ENCODE results near the gene ESR1.
A peak's percentile ranks its signal among the peaks of the same experiment; 100 is the strongest.
"Not testable (repeated sequence)": the region's sequence is repeated elsewhere in the genome, so short reads cannot be mapped to it uniquely, and the experiment has no call there.

ESR1 gene

GRCh38 chr6:151814614-151815013 is 7.1 kb downstream of the ESR1 start:
- no peak for DNase-seq

- no peak for DNase-seq
Measured at GRCh38 chr6:151822252-151823111, 15.0 kb downstream of the ESR1 start.

- DNase-seq: no peak
Measured at GRCh38 chr6:151826517-151827142, 19.1 kb downstream of the ESR1 start.

GRCh38 chr6:151832710-151833109 is 25.2 kb downstream of the ESR1 start:
- no peak for DNase-seq

- DNase-seq: no peak
Measured at GRCh38 chr6:151835396-151835795, 27.9 kb downstream of the ESR1 start.

- DNase-seq: no peak
Measured at GRCh38 chr6:151837223-151837622, 29.7 kb downstream of the ESR1 start.

GRCh38 chr6:151842816-151843215 is 35.3 kb downstream of the ESR1 start:
- no peak for DNase-seq

GRCh38 chr6:151847064-151847463 is 39.6 kb downstream of the ESR1 start:
- DNase-seq: peak; percentile 6

DNA sequence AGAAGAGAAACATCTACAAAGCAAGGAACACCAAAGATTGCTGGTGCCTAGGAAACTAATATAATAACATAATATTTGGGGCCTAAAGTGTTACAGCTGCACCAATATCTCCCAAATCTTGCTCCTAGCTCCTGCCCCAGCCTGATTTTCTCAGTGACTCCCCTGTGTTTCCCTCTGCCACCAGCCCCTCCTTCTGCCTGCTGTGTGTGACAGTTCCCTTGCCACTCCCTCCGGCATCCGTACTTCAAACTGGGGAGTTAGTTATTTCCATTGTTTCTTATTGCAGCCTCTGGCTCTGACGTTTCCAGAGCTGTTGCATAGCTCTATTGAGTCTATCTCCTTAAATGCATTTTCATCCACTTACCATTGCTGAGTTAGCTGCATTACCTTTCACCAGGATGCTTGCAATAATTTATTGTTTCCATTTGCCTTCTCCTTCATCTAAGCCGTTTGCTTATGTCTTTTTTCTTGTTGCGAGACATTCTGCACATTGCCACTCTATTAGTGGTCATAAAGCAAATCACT is 43.1 kb downstream of the ESR1 start:
- DNase-seq: no peak

- DNase-seq: no peak
Measured at GRCh38 chr6:151858294-151858693, 50.8 kb downstream of the ESR1 start.

DNA sequence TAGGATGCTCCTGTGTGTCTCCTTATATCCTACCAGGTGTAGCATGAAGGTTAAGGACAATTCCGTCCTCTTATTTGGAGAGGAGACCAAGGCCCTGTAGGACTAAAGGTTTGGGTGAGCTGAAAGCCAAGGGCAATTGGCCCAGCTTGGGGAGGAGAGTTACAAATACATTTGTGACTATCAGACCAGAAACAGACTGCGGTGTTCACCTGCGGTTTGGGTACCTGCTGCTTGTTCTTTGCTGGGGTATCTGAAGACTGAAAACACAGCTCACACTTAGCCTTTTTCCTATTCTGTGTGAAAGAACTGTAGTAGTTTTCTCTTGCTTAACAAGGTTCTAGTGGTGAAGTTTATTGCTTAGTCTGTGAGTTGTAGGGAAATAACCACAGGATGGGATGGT is 55.0 kb downstream of the ESR1 start:
- DNase-seq: no peak

DNA sequence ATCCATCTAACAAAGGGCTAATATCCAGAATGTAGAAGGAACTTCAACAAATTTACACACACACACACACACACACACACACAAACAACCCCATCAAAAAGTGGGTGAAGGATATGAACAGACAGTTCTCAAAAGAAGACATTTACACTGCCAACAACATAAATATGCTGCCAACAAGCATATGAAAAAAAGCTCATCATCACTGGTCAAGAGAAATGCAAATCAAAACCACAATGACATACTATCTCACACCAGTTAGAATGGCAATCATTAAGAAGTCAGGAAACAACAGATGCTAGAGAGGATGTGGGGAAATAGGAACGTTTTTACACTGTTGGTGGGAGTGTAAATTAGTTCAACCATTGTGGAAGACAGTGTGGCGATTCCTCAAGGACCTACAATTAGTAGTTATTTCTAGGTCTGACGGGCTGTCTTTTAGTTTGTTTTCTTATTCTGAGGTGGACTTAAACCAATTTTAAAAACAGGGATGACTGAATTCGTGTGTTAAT is 59.9 kb downstream of the ESR1 start:
- DNase-seq: not testable (repeated sequence)

- no peak for DNase-seq
Measured at GRCh38 chr6:151869345-151869744, 61.9 kb downstream of the ESR1 start.

GRCh38 chr6:151869787-151870186 is 62.3 kb downstream of the ESR1 start:
- no peak for DNase-seq

- DNase-seq: no peak
Measured at GRCh38 chr6:151870375-151870774, 62.9 kb downstream of the ESR1 start.

DNA sequence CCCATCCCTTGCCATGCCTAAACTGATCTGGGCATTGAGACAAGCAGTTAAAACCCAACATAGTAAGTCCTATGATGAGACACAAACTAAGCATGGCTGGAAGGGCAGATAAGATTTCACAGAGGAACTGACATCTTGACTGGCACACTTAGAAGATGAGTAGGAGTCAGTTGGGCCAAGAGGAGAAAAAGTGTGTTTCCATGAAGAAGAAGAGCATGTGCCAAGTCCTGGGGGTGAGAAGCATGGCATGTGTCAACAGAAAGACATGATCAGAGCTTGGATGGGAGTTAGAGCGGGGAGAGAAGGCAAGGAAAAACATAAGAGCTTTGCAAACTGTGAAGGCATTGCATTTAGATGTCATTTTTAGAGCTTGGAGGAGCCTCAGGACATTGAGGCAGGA is 68.0 kb downstream of the ESR1 start:
- no peak for DNase-seq

- no peak for DNase-seq
Measured at GRCh38 chr6:151876122-151876521, 68.6 kb downstream of the ESR1 start.

- no peak for DNase-seq
Measured at GRCh38 chr6:151877458-151877857, 70.0 kb downstream of the ESR1 start.

DNA sequence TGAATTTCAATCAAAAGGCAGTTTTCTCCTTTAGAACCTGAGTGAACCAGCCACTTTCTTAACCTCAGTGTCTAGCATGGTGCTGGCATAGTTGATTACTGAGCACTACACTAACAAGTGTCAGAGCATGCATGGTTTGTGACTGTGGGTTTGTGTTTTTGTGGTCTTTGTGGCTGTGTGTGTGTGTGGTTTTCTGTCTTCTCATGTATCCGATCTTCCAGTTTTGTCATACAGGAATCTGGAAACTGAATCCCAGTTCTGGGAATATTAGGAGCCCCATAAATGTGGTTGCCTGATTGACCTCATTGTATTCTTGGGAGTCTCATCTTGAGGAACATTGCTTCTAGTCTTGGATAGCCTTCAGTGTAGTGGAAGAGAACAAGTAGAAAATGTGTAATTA is 73.7 kb downstream of the ESR1 start:
- DNase-seq: no peak

DNA sequence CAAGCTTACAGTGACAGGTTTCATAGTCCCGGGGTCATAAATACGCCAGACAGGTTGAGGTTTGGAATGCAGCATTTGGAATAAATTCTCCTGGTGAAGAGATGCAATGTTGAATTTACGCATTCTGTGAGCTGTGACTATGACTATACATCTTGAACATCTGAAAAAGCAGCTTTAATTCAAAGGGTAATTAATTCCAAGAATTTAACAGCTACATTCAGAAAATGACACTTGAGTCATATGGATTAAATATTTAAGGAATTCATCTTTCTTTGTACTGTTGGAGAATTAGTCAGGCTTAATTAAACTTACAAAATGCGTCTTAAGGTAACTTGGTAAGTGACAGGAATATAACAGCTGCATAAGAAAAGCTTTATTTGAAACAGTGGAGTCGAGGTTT is 74.7 kb downstream of the ESR1 start:
- no peak for DNase-seq

- no peak for DNase-seq
Measured at GRCh38 chr6:151885234-151885633, 77.8 kb downstream of the ESR1 start.

GRCh38 chr6:151891524-151891923 is 84.0 kb downstream of the ESR1 start:
- no peak for DNase-seq

DNA sequence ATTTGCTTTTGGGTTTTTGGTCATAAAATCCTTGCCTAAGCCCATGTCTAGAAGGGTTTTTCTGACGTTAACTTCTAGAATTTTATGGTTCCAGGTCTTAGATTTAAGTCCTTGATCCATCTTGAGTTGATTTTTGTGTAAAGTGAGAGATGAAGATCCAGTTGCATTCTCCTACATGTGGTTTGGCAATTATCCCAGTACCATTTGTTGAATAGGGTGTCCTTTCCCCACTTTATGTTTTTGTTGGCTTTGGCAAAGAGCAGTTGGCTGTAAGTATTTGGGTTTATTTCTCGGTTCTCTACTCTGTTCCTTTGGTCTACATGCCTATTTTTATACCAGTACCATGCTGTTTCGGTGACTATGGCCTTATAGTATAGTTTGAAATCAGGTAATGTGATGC is 86.9 kb downstream of the ESR1 start:
- DNase-seq: not testable (repeated sequence)

DNA sequence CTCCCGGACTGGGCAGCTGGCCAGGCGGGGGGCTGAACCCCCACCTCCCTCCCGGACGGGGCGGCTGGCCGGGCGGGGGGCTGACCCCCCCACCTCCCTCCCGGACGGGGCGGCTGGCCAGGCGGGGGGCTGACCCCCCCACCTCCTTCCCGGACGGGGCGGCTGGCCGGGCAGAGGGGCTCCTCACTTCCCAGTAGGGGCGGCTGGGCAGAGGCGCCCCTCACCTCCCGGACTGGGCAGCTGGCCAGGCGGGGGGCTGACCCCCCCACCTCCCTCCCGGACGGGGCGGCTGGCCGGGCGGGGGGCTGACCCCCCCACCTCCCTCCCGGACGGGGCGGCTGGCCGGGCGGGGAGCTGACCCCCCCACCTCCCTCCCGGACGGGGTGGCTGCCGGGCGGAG is 91.7 kb downstream of the ESR1 start:
- not testable (repeated sequence) for DNase-seq
